NCI-H1694 treated with DMSO at 0.1 percent for 48 hours (cell line): ENCODE data around the gene ACOT7.
A peak's percentile ranks its signal among the peaks of the same experiment; 100 is the strongest.

ENCODE experiments used
- DNase-seq: peaks from one replicate; lab custom pipeline; 2025; lab: John Stamatoyannopoulos, UW

ACOT7 gene

DNA sequence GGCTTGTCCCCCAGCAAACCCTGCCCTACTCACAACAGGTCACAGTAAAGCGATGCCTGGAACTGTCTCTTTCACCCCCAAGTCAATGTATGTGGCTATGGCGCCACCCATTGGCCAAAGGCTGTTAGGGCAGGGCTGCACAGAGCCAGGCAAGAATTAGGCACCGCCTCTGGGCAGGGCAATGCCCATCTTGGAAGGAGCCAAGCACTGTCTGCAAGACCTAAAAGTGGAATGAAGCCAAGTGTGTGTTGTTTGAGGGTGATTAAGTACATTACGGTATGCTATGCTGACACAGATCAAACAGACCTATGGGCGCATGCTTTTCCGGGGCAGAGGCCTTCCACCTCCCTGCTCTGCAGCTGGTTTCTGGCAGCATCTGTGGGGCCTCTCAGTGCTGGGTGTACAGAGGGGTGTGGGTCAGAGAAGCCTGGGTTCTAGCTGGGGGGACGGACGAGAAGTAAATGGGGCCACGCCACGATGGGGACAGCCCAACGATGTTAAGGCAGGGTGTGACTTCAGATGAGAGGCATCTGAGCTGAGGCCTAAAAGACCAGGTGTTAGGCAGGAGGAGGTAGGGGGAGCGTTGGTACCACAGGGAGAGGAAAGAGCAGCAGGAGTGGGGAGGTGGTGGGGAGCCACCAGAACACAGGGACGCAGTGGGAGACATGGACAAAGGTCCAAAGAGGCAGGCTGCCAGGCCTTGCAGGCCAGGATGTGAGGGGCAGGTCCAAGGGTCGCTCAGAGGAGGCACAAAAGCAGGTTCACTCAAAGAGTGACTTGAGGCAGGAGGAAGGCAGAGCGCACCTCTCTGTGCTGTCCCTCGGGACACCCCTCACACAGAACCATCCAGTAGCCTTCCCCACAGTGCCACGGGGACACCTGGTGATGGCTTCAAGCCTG is 49.8 kb downstream of the ACOT7 start:
- DNase-seq, result peak; percentile 51

DNA sequence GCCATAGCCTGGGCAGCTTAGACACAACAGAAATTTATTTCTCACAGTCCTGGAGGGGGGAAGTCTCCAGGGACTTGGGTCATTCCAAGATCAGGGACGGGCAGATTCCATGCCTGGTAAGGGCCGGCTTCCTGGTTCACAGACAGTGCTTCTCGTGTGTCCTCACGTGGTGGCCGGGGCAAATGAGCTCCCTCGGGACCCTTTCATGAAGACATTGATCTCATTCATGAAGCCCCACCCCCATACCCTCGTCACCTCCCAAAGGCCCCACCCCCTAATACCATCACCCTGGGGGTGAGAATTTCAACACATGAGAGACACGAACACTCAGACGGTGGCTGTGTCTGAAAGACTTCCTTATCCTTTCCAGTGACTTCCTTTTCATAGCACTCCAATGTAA is 51.5 kb downstream of the ACOT7 start:
- no peak for DNase-seq

DNA sequence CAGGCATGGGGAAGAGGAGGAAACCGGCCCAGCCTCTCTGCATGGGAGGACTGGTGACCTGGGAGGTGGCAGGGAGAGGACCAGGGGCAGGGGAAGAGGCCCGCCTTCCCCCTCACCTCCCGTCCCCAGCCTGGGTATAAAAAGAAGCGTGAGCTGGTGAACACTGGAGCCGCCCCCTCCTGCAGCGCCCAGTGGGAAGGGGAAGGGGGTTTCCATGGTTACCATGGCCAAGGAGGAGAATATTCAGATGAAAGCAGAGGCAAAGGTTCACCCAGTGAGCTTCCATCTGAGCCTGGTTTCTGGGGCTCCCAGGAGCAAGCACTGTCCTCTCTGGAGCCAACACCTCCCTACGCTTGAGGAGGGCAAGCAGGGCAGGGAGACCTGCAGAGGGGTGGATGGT is 54.9 kb downstream of the ACOT7 start:
- no peak for DNase-seq

DNA sequence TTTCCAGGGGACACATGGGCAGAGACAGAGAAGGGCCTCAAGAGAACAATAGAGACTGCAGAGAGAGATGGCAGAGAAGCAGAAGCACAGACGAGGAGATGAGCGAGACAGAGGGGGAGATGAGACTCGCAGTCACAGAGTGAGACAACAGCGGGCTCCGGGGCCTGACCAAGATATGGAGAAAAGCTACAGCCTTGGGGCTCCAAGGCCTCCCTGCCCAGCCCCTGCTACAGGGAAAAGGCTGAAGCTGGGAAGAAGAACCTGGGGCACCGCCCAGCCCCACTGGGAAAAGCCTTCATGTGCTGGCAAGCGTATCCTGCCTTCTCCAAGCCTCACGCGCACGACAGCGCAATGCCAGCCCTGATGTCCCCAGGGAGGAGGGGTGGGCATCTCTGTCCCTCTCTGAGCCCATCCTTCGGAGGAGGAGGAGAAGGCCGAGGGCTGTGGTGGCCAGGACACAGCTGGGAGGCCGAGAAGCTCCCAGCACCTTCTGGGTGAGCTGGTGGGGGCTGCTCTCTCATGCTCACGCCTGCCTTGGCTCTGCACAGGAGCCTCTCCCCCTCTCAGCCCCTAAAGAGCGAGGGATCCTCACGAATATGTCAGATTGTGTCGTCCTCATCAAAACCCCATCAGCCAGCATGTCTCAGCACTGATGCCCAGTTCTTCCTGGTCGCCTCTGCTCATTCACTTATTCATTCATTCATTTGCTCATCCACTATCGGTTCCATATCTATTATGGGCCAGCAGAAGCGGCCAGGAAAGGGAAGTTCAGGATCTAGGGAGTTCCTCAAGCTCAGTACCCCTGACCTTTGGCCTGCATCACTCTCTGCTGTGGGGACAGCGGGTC is 56.6 kb downstream of the ACOT7 start:
- no peak for DNase-seq

DNA sequence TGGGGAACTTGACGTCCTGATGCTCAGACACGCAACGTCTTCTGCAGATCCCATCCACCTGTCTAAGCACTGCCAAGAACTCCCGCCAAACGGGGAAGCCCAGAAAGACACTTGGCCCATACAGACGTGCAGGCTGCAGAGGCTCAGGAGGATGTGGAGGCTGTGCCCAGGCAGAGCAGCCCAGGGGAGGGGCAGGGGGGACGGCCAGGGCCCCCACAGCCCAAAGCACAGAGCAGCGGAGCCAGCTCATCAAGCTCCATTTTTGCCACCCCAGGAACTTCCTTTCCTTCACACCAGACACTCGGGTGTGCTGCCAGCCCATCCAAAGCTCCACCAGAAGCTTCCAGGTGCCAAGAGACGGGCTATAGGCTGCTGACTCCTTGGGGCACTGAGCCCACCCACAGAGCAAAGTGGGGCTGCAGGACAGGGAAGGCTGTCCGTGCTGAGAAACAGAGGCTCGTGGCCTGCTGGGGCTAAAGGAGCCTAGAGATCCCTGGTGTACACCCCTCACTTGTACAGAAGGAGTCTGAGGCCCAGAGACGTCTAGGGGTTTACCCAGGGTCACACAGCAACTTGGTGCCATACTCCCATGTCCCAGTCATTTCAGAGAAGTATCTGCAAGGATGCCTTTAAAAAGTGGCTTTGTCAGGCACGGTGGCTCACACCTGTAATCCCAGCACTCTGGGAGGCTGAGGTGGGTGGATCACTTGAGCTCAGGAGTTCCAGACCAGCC is 59.1 kb downstream of the ACOT7 start:
- no peak for DNase-seq

DNA sequence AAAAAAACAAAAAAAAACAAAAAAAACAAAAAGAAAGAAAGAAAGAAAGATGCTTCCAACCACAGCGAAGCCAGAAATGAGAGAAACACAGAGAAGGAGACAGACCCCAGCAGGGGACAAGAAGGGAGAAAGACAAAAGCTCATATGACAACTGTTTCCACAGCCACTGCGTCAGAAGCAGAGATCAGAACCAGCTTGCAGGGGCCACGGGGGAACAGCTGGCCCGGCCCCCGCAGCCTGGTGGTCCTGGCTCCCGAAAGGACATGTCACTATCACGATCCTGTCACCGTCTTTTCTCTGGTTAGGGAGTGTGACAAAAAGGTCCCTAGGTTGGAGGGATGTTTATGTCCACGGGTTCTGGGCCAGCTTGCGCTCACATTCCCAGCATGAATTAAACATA is 60.7 kb downstream of the ACOT7 start:
- no peak for DNase-seq

DNA sequence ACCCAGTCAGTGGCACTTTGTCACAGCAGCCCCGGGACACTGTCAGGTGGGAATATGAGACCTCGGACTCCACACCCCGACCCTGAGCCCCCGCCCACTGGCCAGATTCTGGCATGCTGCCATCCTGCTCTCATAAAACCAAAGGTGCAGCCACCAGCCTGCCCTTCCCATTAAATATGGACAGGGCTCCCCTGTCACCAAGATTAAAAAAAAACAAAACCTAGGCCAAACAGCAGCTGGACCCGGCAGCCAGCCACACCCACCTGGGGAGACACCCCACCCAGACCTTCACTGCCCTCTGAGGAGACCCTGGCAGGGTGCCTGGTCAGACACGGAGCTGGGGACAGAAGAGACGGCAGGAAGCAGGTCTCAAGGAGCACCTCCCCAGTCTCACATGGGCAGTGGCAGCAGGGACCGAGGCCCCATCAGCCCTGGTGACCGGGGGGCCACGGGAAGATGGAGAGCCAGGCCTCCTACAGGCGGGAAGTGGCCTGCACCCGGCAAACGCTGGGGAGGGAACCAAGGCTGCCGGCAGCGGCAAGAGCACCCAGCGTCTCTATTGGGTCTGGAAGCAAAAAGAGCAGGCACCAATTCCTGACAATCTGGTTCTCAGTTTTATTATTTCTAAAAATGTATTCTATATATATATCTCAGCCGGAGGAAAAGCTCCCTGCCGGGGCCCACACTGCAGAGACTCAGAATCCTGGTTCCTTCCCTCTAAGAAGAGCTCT is 61.9 kb downstream of the ACOT7 start:
- DNase-seq, result no peak

DNA sequence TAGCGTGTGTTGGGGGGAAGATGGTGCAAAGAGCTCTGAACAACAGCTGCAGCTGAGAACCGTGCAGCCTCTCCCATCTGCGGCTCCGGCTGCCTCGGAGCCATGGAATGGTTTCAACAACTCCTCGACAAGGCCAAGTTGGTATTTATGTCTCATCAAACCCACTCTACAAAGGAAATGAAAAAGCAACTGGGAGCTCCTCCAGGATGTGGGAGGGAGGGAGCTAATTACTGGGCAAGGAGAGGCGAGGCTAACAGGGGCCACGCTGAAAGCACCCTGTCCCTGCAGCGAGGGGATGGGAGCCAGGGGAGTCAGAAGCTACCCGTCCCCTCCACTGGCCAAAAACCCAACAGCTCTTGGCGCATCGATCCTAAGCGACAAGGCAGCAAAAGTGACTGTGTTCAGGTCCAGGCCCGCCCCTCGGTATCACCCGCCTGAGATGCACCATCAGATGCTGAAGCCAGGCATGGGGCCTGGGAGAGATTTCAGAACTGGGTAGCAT is 63.1 kb downstream of the ACOT7 start:
- DNase-seq, result peak; percentile 62

DNA sequence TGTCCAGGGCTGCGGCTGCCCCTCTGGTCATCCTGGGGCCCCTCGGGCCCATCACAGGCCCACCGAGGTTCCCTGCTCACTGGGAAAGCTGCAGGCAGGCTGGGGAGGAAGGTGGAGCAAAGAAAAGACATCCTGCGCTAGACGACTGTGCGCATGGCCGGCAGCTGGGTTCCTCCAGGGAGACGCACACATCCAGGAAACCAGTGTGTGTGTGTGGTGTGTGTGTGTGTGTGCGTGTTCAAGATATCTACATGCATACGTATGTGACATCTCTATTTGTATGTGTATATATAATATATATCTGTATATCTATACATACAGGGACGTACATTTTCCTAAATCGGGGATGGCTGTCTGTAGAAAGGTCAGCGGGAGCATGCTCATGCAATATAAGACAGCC is 63.7 kb downstream of the ACOT7 start:
- peak; percentile 45 for DNase-seq

DNA sequence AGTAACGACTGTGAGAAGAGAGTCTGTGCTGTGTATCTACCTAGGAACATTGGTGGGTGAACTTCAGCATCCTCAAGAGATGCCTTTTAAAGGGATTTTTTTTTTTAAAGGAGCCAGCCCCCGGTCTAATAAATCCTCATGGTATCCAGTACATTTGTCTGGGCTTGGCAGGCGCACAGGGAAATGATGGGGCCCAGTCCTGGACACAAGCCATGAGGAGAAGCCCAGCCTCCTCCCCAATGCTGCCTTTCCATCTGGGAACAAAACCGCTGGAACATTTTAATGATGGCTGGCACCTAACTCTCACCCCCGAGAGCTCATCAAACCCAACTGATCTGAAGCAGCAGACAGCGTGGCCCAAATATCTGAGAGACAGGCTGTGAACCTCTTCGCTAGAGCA is 64.2 kb downstream of the ACOT7 start:
- peak; percentile 51 for DNase-seq

DNA sequence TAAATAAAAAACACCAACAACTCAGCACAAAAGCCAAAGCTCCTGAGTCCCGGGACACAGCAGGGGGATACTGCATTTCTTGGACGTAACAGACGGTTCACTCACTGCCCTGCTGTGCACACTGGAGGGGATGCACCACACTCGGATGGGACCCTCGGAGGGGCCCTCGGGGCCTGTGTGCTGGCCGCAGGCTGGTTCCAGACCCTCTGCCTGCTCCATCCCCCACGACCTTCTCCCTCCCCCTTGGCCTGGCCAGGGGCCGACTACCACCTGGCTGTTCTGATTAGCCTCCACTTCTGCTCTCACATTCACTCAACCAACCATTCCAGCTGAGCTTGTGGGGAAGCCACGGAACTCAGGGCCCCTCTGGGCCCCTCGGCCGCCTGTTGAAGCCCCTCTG is 64.9 kb downstream of the ACOT7 start:
- no peak for DNase-seq

DNA sequence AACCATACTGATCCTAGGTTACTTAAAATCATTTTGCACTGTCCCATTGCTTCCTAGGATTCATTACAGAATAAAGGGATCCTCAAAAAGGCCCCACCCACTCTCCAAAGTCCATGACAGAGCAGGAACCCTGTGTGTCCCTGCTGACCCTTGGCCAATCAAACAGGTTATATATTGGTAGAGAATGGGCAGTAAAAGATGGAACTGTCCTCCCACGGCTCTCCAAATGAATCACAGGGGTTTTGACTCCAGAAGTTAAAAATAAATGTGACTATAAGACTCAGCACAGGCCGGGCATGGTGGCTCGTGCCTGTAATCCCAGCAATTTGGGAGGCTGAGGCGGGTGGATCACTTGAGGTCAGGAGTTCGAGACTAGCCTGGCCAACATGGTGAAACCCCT is 65.5 kb downstream of the ACOT7 start:
- DNase-seq, result no peak

DNA sequence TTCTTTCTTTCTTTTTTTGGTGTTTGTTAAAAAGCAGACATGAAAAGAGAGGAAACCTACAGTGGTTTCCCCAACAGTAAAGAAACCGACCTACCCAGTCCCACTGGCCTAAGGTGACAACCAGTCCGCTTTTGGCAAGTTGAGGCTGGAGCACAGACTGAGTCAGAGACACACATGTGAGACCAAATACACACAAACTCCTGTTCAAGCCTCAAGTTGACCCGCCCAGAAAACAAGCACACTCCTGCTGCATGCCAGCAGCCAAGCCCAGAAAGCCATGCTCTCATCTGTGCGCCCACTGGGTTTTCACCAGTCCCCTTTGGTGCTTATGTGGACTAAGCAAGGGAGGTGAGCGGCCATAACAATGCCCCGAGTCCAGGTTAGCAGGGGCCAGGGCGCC is 68.1 kb downstream of the ACOT7 start:
- DNase-seq, result no peak

DNA sequence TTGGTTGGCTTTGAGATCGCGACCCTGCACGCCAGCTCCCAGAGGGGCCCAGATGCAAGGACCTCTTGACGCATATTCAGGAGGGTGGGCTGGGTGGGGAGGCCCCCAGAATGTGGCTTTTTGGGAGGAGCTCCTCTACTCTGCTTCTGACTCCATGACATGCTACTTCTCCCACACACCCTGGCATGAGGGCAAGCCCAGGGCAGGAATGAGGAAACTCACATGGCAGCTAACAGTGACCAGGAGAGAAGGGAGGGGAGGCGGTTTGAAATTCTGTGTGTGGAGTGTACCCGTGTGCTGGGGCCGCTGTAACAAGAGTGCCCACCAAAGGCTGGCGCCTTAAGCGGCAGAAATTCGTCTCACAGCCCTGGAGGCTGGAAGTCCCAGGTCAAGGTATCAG is 71.4 kb downstream of the ACOT7 start:
- no peak for DNase-seq

DNA sequence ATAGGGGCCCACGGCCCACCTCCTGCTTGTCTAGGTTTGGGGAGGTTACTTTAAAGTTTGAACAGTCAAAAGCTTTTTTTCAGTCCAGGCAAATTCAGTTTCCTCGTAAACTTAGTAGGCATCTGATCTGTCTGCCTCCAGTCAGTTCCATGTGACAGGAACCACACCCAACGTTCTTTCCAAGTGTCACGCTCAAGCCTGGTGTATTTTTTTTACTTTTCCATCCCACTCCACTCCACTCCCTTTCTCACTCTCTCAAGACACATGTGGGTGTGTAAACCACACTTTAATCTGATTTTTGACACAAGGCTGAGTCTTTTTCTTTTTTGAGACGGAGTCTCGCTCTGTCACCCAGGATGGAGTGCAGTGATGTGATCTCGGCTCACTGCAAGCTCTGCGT is 72.4 kb downstream of the ACOT7 start:
- DNase-seq, result no peak

DNA sequence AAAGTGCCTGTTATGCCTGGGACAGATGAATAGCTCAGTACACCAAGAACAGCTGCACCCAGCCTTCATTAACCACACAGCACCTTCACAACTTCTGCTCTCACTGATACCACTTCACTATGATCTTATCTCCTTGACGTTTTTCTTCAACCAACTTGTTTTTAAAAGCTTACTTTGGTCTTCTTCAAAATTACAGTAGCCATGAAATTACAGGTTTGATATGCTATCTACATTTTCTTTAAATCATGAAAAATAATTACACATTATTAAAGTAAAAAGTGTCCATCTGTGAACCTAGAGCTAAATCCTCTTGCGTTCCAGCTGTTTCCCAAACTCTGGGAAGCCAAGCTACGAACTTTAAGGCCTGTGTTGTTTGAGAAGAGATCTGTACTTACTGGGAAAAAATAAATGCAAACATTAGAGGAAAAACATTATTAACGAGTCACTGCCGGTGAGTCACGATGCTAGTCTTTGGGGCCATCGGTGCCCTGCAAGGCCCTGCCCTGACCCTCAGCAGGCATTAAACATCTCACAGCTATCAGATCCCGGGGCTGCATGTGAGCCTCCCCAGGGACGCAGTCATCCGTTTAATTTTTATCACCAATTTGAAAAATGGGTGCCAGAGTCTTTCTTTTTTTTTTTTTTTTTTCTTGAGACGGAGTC is 76.3 kb downstream of the ACOT7 start:
- DNase-seq, result no peak

DNA sequence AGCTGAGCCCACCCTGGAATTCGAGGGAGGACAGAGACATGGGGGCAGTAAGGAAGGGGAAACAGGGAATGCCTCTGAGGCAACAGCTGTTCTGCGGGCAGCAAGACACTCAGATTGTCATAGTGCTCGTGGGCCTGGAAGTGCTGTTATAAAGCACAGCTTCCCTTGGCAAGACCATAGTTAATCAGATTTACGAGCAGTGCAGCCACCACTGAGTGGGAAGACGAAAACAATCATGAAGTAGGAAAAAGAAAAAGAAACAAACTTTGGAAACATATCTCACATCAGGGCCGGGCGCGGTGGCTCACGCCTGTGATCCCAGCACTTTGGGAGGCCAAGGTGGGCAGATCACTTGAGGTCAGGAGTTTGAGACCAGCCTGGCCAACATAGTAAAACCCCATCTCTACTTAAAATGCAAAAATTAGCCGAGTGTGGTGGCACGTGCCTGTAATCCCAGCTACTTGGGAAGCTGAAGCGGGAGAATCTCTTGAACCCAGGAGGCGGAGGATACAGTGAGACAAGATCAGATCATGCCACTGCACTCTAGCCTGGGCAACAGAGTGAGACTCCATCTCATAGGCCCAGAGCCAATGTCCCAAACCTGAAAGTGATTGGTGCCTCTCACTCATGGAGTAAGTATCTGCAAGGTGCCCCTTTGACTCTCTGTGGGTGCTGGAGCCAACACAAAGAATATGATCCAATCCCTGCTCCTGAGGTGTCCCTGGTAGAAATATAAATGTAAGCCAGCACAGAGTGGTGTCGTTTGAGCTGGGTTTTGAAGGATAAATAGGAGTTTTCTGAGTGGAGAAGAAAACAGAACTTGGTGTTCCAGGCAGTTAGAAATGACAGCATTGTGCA is 77.1 kb downstream of the ACOT7 start:
- DNase-seq, result no peak

DNA sequence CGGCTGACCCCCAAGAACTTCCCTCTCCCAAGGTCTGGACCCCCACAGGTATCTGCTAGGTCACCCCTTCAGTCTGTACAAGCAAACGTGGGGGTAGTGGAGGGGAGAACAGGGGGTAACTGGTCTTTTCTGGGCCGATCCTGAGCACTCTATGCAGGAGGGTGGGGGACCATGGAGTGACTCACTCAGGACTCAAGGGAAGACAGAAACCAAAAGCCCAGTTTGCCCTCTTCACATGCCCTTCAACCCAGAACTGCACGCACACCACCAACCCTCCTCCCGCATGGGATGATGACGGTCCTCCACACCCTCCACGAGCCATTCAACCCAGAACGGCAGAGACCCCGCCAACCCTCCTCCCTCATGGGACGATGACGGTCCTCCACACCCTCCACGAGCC is 79.1 kb downstream of the ACOT7 start:
- DNase-seq, result no peak

DNA sequence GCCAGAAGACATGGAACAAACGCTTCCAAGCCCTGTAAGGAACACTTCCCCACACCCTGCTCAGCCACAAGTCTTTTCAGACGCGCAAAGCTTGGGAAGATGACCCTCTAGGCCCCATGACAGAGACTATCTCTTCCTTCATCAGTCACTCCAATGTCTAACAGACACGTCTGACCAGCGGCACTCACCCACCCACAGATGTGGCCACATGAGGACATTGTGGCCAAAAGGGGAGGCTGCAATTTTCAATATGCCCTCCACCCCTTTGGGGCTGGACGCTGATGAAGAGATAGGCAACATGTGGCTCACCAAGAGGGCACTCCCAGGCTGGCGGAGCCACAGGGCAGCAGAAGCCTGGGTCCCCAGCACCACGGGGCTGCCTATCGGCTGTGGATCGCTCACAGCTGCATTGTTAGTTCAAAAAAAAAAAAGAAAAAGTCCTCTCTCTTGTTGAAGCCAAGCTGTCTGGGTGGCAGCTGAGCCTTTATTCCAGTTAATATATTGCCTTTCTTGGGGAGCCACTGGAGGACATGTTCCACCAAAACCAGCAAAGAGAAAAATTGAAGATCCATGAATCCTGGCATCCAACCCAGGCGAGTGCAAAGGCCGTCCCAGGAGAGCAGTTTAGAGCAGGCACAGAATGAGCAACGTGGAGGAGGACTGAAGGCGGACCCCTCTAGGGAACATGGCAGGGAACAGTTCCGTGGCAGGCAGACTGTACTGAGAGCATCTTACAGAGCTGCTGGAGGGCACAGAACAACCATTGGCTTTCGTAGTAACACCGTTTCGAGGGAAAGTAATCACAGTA is 80.0 kb downstream of the ACOT7 start:
- no peak for DNase-seq
